Stimulated activated CD8-positive, alpha-beta memory T cell treated with anti-CD3 and anti-CD28 coated beads, Interleukin-7, amount 100 ng/mL, for 24 hours (primary cell): ENCODE measurements around the gene STK32B.

ENCODE experiments used
- DNase-seq: peaks from one replicate; pipeline ENCODE4 v3.0.0-alpha.2; 2020; ENCODE audit warnings: low read depth

STK32B gene

DNA sequence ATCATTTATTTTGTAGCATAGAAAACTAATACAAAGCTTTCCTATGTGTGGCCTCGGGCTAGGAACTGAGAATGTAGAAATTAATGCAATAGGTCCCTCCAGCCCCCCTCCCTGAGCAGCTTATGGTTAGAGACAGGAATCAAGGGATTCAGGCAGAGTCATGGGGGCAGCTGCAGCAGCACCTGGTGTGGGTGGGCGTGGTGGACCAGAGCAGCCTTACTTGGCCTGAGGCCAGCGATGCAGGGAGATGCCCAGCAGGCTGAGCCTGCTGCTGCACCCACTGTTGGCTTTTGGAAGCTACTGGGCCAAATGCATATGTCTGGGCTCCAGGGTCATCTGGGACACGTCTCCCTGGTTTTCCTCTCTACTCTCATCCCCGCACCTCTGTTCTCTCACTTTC, 74.0 kb downstream of the STK32B start:
- DNase-seq, result no peak

DNA sequence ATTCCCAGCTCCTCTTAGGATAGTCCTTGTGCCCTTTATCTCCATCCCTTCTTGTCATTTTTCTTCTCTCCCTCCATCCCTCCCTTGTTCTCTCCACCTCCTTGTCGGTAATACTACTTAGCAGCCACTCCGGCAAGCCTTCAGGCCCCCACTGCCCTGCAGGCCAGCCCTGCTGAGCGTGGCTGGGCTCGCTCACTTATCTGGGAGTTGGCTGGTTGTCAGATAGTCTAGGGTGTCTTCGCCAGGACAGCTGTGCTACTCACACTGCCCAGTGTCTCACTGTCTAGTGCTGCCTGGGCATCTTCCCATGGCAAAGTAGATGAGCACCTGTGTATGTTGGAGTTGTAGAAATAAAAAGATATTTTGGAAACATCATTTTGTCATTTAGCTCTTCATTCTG, 75.0 kb downstream of the STK32B start:
- no peak for DNase-seq

DNA sequence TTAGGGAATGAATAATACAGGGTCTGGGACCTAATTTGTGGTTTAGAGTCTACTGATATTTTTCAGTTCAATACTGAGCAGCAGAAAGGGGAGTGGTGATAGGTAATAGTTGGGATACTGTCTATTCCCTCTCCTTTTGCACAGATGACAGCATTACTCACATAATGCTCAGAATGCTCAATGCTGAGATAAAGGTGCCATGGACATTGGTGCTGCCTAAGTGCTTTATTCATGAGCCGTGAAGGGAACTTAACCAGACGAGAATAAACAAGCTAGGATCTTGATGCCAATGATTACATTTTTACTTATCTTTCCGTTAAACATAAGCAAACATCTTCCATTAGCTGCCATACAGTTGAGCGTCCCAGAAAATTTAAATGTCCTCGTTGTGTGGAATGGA, 75.6 kb downstream of the STK32B start:
- no peak for DNase-seq

DNA sequence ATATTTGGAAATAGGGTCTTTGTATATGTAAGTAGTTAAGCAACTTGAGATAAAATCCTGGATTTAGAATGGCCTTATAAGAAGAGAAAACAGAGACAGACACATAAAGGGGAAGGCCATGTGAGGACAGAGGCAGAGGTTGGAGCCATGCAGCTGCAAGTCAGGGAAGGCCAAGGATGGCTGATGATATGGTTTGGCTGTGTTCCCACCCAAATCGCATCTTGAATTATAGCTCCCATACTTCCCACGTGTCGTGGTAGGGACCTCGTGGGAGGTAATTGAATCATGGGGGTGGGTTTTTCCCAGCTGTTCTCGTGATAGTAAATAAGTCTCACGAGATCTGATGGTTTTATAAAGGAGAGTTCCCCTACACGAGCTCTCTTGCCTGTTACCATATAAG, 76.3 kb downstream of the STK32B start:
- no peak for DNase-seq

DNA sequence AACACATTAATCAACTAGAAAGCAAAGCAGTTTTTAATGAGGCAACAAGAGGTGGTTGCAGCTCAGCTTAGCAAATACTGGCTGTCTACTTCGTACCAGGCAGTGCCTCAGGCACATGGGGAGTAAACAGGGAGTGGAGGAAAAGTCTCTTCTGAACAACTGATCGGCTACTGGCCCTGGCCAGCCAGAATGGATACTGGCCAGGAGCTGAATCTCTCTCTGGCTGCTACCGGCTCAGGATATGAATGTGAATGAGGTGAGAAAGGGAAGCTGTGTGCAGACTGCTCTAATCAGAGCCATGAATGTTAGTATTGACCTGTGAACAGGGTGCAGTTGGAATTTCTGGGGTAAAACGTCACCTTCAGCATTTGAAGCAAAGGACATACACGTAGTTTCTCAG, 77.3 kb downstream of the STK32B start:
- no peak for DNase-seq

DNA sequence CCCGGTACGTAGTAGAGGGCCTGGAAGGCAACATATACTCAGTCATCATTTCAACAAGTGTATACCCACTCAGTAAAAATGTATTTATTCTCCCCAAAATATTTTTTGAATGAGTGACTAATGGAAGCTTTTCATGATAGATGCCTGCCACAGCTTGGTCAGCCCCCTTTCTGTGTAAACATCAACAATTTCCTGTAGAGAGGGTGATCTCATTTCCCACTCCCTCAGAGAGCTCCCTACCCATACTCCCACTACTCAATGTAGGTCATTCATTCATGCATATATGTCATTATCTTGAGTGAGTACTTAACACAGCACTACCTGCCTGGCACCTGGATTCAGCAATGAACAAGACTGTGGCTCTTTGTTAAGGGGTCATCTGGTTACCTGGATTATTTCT, 81.9 kb downstream of the STK32B start:
- DNase-seq, result no peak

DNA sequence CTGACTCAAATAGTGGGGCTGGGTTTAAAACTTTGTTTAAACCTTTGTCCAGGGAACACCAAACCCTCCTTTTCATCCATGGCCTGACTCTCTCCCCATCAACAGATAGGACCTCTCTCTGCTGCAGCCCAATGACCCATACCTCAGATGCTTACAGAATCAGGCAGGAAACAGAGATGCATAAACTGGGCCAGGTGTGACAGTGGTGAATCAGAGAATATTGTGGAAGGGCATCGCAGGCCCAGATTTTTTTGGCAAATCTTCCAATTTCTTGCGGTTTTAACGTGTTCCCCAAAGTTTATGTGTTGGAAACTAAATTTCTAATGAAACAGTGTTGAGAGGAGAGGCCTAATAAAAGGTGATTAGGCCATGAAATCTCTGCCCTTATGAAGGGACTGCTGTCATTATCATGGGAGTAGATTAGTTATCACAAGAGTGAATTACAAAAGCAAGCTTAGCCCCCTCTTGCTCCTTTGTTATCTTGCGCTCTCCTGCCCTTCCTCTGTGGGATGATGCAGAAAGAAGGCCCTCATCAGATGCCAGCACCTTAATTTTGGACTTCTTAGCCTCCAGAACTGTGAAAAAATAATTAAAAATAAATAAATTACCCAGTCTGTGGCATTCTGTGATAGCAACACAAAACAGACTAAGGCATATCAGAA, 82.8 kb downstream of the STK32B start:
- DNase-seq, result no peak

DNA sequence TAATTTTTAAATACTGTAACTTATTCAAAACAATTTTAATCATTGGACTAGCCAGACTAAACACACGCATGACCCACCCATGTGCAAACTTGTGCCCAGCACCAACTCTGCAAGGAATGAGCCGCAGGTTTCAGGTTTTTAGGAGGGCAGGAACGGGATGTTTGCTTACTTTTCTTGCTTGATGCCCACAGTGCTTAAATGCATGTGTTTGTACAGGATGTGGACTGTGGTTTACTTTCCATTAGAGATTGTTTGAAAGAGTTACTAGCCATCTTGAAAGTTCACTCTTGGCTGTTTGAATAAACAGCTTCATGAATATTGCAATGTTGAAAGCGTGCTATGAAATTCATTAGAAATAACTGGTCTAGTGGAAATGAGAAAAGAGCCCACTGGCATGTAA, 83.3 kb downstream of the STK32B start:
- no peak for DNase-seq

DNA sequence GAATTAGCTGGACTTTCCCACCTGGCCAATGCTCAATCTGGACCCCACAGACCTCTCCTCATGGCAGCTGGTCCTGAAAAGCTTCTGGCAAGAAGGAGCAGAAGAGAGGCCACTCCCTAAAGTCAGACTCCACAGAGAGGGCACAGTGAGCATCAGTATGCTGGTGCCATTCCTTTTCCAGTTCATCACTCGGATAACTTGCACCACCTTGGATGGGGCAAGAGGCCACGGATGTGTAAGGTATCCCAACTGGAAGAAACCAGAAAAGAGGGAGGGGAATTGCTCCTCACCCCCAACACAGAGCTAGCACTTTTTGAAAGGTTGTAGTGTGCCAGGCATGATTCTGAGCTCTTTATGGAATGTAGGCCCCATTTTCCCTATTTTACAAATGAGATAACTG, 85.9 kb downstream of the STK32B start:
- no peak for DNase-seq

DNA sequence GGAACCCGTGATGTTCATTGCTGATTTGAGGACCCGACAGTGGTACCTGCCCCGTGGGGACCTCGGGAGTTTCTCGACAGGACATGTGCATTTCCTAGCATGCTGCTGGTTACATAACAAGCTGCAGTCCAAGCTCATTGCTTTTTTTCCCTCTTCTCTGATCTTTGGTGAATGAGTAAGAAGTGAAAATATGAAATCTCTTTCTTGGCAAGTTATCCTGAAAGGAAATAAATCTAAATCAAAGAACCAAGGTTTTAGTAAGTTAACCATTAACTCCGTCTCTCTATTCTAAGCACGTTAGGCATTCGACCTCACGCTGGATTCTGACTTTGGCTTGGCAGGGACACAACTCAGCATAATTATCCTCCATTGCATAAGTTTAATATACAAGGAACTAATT, 86.6 kb downstream of the STK32B start:
- no peak for DNase-seq

DNA sequence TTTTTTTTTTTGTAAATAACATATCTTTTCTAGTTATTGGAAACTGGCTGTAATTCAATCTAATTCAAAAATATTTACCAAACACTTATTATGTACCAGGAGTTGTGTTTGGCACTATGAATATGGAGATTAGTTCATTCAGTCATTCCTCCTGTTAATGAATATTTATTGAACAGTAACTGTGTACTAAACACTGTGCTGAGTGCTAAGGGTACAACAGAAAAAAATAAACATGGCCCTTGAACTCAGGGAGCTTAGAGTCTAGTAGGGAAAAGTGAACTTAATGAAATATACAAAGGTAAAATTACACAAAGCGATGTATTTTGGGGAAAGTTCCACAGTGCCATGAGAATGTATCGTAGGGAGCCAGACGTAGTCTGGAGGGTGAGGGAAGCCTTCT, 87.1 kb downstream of the STK32B start:
- no peak for DNase-seq

DNA sequence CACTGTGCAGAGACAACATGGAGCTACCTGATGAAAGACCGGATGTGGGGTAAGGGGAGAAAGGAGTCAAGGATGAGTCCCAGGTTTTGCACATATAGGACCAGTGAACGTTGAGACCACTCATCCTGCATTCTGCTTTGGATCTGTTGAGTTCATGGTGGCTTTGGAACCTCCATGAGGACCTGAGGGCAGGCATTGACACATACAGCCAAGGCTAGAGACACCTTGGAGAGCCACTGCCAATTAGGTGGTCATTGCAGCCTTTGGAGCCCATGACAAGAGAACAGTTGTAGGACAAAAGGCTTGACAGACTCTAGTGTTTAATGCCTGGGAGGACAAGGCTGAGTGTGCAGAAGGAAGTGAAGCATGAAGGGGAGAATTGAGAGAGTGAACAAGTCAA, 87.9 kb downstream of the STK32B start:
- DNase-seq, result no peak

DNA sequence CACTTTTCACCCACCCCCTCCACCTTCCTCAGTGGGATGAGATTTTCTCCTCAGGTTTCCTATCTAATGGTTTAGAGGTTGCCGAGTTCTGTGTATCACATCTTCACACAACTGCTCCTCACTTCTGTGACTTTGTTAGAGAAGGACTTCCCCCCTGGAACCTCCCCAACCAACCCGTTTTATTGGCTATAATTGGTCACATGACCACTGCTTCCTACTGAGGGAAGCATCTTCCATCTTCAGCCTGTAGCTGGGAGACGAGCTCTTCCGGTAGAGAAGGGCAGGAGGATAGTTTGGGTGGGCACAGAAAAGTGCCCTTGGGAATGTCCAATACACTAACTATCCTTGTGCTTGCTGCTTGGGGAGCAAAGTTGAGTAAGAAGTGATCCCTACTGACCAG, 90.5 kb downstream of the STK32B start:
- no peak for DNase-seq

DNA sequence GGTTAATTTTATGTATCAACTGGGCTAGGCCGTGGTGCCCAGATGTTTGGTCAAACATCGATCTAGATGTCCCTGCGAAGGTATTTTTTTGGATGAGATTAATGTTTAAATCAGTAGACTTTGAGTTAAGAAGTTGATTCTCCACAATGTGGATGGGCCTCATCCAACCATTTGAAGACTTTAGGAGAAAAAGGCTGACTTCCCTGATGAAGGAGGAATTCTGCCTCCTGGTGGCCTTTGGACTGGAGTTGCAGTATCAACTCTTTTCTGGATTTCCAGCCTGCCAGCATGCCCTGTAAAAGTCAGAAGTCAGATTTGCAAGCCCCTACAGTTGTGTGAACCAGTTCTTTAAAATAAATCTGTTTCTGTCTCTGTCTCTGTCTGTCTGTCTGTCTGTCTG, 91.4 kb downstream of the STK32B start:
- DNase-seq, result no peak

DNA sequence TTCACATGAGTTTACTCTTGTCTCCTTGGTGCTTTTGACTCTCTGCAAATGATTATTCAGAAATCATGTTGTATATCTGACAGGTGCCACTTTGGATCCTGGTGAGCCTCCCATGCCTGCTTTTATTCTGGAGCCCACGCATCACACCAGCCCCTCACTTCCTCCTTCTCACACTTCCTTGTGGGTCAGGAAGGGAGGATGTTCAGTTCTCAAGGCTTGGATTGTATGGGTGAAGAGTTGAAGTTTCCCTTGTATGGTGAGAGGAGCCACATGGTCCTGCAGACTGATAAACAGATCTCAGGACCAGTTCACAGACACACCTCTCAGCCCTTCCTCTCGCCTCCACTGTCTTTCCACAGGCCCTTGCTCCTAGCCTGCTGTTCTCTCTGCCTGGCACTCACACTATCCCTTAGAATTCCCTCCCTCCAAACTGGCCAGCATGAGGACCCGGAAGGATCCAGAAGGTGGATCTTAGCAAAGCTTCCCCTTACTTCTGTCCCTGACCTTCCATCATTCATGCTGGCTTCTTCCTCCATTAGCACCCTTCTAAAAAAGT, 92.1 kb downstream of the STK32B start:
- DNase-seq, result no peak

DNA sequence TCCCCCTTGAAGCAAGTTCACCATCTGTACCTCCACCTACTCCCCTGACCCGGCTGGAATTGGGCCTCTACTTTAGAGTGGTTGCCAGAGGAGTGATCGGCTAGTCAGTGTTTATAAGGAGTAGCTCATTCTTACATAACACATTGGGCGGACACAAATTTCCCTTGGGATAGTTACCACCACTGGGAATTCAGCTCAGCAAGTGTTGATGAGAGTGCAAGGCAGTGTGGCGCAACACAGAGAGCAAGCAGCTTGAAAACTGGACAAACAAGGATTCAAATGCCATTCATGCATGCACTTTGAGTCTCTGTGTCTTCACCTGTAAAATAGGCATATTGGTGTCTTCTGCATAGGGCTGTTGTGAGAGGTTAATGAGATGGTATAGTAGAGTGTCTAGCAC, 92.7 kb downstream of the STK32B start:
- DNase-seq, result no peak

DNA sequence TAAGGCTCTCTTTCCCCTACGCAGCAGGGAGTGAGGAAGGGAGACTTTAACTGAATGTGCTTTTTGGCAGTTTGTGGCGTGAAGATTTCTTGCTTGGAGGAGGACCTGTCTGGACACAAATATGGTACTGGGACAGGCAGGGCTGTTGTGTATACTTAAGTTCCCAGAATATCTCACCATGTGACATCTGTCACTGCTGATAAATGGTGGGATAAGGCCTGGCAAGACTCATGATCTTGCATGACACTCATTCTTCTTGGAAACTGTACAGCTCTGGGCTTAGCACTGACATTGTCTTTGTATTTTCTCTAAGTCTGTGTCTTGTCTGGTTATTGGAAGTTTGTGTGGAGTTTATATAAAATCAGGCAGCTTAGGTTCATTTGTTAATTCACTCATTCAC, 93.1 kb downstream of the STK32B start:
- no peak for DNase-seq

DNA sequence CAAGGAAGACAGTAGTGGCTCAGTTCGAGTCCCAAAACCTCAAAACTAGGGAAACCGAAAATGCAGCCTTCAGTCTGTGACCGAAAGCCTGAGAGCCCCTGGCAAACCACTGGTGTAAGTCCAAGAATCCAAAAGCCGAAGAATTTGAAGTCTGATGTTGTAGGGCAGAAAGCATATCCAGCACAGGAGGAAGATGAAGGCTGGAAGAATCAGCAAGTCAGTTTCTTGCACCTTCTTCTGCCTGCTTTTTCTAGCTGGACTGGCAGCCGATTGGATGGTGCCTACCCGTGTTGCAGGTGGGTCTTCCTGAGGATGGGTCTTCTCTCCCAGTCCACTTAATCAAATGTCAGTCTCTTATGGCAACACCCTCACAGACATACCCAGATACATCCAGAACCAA, 95.0 kb downstream of the STK32B start:
- DNase-seq, result no peak

DNA sequence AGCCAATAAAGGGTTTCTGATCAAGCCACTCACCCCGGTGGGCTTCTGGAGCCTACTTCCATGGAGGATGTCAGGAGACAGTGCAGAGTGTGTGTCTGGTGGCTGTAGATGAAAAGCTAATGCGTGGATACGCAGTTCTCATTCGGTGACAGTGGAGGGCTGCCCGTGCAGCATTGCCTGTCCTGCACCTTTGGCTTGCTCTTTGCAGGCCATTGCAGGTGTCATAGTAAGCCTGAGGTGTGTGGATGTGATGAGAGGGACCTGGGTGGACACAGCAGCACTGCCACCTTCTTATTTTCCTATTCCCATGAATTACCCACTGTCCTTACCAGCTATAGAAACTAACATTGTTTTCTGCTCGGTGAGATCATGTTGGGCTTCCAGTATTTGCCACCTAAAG, 101.2 kb downstream of the STK32B start:
- no peak for DNase-seq

DNA sequence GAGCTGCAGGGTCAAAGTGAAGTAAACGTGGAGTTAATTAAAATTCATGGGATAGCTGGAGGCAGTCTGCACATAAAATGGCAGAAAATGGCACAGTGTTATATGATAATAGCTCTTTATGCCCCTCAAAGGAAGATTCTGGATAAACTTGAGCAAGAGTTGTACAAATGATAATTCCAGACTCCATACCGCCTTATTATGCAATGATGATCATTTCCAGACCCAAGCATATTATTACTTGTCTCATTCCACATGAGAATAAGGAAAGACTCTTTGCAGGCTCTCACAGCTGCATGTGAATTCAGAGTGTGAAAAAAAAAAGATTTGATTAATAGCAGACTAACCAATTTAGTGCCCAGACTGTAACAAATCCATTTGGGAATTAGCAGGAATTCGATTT, 105.4 kb downstream of the STK32B start:
- DNase-seq, result no peak

DNA sequence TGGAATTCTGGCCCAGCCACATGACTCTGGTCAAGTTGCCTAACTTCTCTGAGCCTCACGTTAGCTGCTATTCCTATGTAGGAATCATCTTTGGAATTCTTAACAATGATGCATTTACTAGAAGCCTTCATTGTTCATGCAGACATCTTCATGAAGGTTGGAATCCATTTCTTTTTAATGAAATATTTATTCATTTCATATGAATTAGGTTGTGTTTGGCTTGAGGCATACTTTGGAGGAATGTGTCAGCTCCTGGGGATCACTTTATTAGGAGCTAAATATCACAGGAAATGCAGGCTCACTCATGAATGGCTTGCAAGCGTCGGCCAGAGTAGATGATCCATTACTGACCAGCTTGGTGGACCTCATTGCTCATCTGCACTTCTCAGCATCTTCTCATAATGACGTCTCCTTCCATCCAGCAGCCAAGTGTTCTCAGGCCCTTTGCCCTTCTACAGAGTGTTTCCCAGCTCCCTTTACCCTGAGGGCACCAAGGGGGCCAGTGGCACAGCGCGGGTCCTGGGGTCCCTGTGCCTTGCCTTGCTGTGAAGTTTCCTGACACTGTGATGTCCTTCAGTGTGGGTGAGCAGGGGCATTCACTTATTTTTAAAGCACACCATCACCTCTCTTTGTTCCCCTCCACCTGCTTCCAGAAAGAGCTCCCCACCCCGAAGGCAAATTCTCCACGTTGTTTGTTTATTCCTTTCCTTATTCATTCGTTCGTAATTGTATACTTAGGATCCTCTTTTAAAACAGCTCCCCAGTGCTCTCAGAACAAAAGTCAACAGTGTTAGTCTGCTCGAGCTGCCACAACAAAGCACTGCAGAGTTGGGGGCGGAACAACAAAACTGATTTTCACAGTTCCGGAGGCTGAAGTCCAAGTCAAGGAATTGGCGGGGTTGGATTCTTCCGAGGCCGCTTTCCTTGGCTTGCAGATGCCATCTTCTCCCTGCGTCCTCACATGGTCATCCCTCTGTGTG, 106.8 kb downstream of the STK32B start:
- no peak for DNase-seq

DNA sequence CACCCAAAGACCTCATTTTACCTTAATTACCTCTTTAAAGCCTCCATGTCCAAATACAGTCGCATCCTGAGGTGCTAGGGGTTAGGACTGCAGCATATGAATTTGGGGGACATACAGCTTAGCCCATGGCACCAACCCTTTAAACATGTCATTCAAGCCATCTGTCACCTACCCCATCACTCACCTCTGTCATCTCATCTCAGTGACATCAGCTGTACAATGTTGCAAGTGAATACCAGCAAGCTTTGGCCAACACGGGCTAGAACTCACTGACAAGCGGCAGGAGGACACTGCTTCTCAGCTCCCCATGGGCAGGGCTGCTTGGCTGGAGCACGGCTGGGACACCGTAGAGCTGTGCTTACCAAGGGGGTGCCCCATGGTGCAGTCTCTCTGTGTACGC, 107.5 kb downstream of the STK32B start:
- DNase-seq, result no peak

DNA sequence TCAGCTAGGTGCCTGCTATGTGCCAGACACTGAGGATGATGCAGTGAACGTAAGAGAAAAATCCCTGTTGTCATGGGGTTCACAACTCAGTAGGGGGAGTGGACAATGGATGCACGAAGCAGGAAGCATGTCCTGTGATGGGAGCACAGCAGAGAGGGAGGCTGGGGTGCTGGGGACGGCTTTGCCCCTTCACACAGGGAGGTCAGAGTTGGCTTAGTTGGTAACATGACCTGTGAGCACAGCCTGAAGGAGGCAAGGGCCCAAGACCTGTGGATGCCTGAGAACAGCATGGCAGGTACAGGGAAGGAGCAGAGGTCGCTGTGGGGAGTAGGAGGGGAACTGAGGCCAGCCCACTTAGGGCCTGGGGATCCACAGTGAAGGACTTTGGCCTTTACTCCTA, 109.4 kb downstream of the STK32B start:
- DNase-seq, result no peak
